ENCODE data around the gene MYOC. TPM values are rescaled to one million over a fixed set of nuclear protein-coding genes. Genes with fewer than 3 reads are reported as not detected.

MYOC gene
- total RNA-seq, 1 experiment from 2014 or later: not detected

- Histone ChIP-seq H2BK120ac (ENCODE audit: low read depth, low read length, poor library complexity, severe bottlenecking) (no peak overlapping the region), H3K4me2 (ENCODE audit: insufficient read depth, insufficient read length, low read length) (no peak overlapping the region), H3K27me3 (ENCODE audit: insufficient read depth, low read length) (no peaks in the 10 kb centered on the region), H3K4ac (ENCODE audit: low read depth, low read length) (no peak overlapping the region), H2AK5ac (ENCODE audit: insufficient read length, low read length) (no peak overlapping the region), H2BK15ac (ENCODE audit: low read depth, low read length) (no peak overlapping the region), H3K23me2 (ENCODE audit: insufficient read length, low read depth, low read length, poor library complexity, severe bottlenecking) (no peaks in the 10 kb centered on the region), H3K79me1 (ENCODE audit: insufficient read depth, low read depth, low read length, poor library complexity, severe bottlenecking) (no peaks in the 10 kb centered on the region), H2BK20ac (ENCODE audit: low read depth, low read length, poor library complexity, severe bottlenecking) (no peak overlapping the region), H4K5ac (ENCODE audit: insufficient read length, low read depth, low read length) (no peak overlapping the region), H2BK12ac (ENCODE audit: insufficient read length, low read depth, low read length) (no peak overlapping the region), H3K27ac (ENCODE audit: insufficient read length, low read depth, low read length) (no peak overlapping the region), H3K14ac (ENCODE audit: insufficient read depth, low read length) (no peak overlapping the region), H3K9me3 (ENCODE audit: control insufficient read depth, low read depth, low read length) (no peaks in the 10 kb centered on the region), H2AFZ (ENCODE audit: low read length) (no peak overlapping the region), H3K79me2 (ENCODE audit: insufficient read depth, low read length) (no peaks in the 10 kb centered on the region), H4K91ac (ENCODE audit: insufficient read length, low read depth, low read length) (no peak overlapping the region), H3K18ac (ENCODE audit: insufficient read length, low read depth, low read length) (no peak overlapping the region), H2BK5ac (ENCODE audit: insufficient read length, low read length) (no peak overlapping the region), H3K23ac (ENCODE audit: insufficient read length, low read depth, low read length) (no peak overlapping the region), H3K9ac (ENCODE audit: extremely low read depth, insufficient read length, low read length) (no peak overlapping the region), H4K20me1 (ENCODE audit: control insufficient read depth, insufficient read depth, insufficient read length) (no peaks in the 10 kb centered on the region), H4K8ac (replicated peaks; ENCODE audit: insufficient read length, low read depth, low read length) (no peak overlapping the region), H3T11ph (ENCODE audit: low read length) (no peak overlapping the region), H3K4me1 (ENCODE audit: insufficient read depth, low read length) (no peaks in the 10 kb centered on the region), H3K56ac (ENCODE audit: insufficient read length, low read depth, low read length) (no peak overlapping the region)
- Mint-ChIP-seq H3K4me3 (no peak overlapping the region), H3K36me3 (ENCODE audit: insufficient read depth in 1 of 3, low read depth in 3 of 3) (no peaks in the 10 kb centered on the region), H3K4me1 (no peaks in the 10 kb centered on the region), H3K27me3 (ENCODE audit: low read depth) (no peaks in the 10 kb centered on the region), H3K27ac (no peak overlapping the region), H3K9me3 (no peaks in the 10 kb centered on the region; a peak in 1 of 5 replicates)
- no peak for DNase-seq
- no CpG with 5 or more reads among the region's 3 CpGs for WGBS (ENCODE audit: extremely low coverage, insufficient read length, low lambda C conversion rate)
- TF ChIP-seq, protein P1, sequence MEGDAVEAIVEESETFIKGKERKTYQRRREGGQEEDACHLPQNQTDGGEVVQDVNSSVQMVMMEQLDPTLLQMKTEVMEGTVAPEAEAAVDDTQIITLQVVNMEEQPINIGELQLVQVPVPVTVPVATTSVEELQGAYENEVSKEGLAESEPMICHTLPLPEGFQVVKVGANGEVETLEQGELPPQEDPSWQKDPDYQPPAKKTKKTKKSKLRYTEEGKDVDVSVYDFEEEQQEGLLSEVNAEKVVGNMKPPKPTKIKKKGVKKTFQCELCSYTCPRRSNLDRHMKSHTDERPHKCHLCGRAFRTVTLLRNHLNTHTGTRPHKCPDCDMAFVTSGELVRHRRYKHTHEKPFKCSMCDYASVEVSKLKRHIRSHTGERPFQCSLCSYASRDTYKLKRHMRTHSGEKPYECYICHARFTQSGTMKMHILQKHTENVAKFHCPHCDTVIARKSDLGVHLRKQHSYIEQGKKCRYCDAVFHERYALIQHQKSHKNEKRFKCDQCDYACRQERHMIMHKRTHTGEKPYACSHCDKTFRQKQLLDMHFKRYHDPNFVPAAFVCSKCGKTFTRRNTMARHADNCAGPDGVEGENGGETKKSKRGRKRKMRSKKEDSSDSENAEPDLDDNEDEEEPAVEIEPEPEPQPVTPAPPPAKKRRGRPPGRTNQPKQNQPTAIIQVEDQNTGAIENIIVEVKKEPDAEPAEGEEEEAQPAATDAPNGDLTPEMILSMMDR (conservative IDR thresholded peaks at IDR 0.05): no peak
These were observed 22.2 kb upstream of the MYOC start for GRCh38 chr1:171674431-171675405.
